MCF 10A (cell line): Measurements from ENCODE around the gene WASL. TPM values are rescaled to one million over a fixed set of nuclear protein-coding genes. Genes with fewer than 3 reads are reported as not detected.
"Not testable (repeated sequence)": the region's sequence is repeated elsewhere in the genome, so short reads cannot be mapped to it uniquely, and the experiment has no call there.

Source experiments
- BruUV-seq: library from RNA; stranded (reverse); fragments of 400-500 nt; replicated peaks from 2 replicates; lab custom pipeline; 2021; lab: Mats Ljungman, UMichigan
- CTCF ChIA-PET: fragments of 300-600 bp; sonication (Branson Sonifier 250); formaldehyde crosslinking; extraction: SDS; loops from one replicate; lab custom pipeline; 2021; ENCODE audit warnings: antibody characterized with exemption, inconsistent platforms; lab: Yijun Ruan, JAX
- POLR2A ChIA-PET: fragments of 300-600, 350-650 bp; sonication (Branson Sonifier 250); formaldehyde crosslinking; extraction: SDS; loops from one replicate; lab custom pipeline; 2020; ENCODE audit warnings: antibody characterized with exemption, inconsistent platforms; lab: Yijun Ruan, JAX
- DNase-seq: peaks from one replicate; pipeline ENCODE4 v3.0.0-alpha.2; 2018; ENCODE audit not compliant: unreplicated experiment
- H3K27ac Mint-ChIP-seq: one replicate; pipeline ENCODE4 v1.8.0; 2022; ENCODE audit warnings: mild to moderate bottlenecking, low read depth, mixed read lengths; ENCODE audit not compliant: unreplicated experiment
- H3K27me3 Mint-ChIP-seq: one replicate; pipeline ENCODE4 v1.8.0; 2022; ENCODE audit warnings: mixed read lengths; ENCODE audit not compliant: insufficient read depth, unreplicated experiment
- H3K36me3 Mint-ChIP-seq: one replicate; pipeline ENCODE4 v1.8.0; 2022; ENCODE audit warnings: mild to moderate bottlenecking, moderate library complexity, mixed read lengths; ENCODE audit not compliant: insufficient read depth, unreplicated experiment
- H3K4me1 Mint-ChIP-seq: one replicate; pipeline ENCODE4 v1.8.0; 2022; ENCODE audit warnings: mixed read lengths; ENCODE audit not compliant: insufficient read depth, unreplicated experiment
- H3K4me3 Mint-ChIP-seq: one replicate; pipeline ENCODE4 v1.8.0; 2022; ENCODE audit warnings: mild to moderate bottlenecking, moderate library complexity, mixed read lengths; ENCODE audit not compliant: unreplicated experiment
- H3K9me3 Mint-ChIP-seq: one replicate; pipeline ENCODE4 v1.8.0; 2022; ENCODE audit warnings: mixed read lengths; ENCODE audit not compliant: unreplicated experiment
- intact Hi-C: fragments of 100-400 bp; cut with micrococcal nuclease; formaldehyde crosslinking; loops from 2 replicates; pipeline ENCODE4 v1.14.1; 2022
- total RNA-seq: library from RNA; stranded (reverse); gene quantifications from 2 replicates; pipeline ENCODE4 v1.2.3, GENCODE V29; 2022
- TF ChIP-seq, protein P1 (sequence below): fragments of 200-600 bp; IDR thresholded peaks from one replicate; pipeline ENCODE4 v1.8.0; 2022; ENCODE audit warnings: antibody characterized with exemption, mild to moderate bottlenecking; ENCODE audit not compliant: unreplicated experiment

WASL gene
- total RNA-seq, 1 experiment from 2014 or later: 34.7 TPM

DNA sequence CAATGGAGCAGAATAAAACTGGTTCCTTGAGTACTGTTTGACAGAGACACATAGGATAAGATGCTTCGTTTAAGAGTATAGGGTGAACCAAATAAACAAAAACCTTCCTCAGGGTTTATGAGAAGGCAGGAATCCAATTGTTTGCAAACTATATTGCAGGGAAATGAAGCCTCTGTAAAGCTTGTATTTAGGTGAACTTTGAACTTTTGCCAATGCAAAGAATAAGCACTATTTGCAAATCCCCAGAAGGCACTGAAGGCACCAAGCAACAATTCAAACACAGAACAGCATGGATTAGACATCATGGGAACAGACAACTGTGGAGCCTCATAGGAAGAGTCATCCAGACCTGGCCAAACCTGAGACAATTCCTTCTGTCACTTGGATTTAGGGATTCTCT, 47.1 kb upstream of the WASL start:
- no peaks in the 10 kb centered on the region for H3K36me3 Mint-ChIP-seq
- DNase-seq: no peak
- POLR2A ChIA-PET: no interaction called here
- TF ChIP-seq, protein P1, sequence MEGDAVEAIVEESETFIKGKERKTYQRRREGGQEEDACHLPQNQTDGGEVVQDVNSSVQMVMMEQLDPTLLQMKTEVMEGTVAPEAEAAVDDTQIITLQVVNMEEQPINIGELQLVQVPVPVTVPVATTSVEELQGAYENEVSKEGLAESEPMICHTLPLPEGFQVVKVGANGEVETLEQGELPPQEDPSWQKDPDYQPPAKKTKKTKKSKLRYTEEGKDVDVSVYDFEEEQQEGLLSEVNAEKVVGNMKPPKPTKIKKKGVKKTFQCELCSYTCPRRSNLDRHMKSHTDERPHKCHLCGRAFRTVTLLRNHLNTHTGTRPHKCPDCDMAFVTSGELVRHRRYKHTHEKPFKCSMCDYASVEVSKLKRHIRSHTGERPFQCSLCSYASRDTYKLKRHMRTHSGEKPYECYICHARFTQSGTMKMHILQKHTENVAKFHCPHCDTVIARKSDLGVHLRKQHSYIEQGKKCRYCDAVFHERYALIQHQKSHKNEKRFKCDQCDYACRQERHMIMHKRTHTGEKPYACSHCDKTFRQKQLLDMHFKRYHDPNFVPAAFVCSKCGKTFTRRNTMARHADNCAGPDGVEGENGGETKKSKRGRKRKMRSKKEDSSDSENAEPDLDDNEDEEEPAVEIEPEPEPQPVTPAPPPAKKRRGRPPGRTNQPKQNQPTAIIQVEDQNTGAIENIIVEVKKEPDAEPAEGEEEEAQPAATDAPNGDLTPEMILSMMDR: no peak
- intact Hi-C loops: loop anchor here (2.0 to 10.0 kb wide), 5 partner anchors 114 to 1059 kb away; no protein-coding TSS in a partner anchor
- BruUV-seq: no TSS peak
- no peak overlapping the region for H3K4me3 Mint-ChIP-seq
- peaks cover 12% of the 10 kb centered on the region for H3K4me1 Mint-ChIP-seq
- H3K27me3 Mint-ChIP-seq: no peaks in the 10 kb centered on the region
- no peak overlapping the region for H3K27ac Mint-ChIP-seq
- no peaks in the 10 kb centered on the region for H3K9me3 Mint-ChIP-seq
- CTCF ChIA-PET: interaction anchor here (0.7 to 5.8 kb wide), 5 partner anchors 9 to 76 kb away, joined by 3 to 146 read pairs (median 3); no protein-coding TSS in a partner anchor

DNA sequence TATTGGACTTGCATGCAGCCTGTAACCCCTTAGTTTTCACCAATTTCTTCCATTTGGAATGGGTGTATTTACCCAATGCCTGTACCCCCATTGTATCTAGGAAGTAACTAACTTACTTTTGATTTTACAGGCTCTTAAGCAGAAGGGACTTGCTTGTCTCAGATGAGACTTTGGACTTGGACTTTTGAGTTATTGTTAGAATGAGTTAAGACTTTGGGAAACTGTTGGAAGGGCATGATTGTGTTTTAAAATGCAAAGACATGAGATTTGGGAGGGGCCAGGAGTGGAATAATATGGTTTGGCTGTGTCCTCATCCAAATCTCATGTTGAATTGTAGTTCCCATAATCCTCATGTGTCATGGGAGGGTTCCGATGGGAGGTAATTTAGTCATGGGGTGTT, 46.3 kb upstream of the WASL start:
- H3K36me3 Mint-ChIP-seq, H3K27ac Mint-ChIP-seq, DNase-seq, BruUV-seq, H3K27me3 Mint-ChIP-seq, H3K4me3 Mint-ChIP-seq, H3K9me3 Mint-ChIP-seq: not testable (repeated sequence)
- ChIA-PET POLR2A (interaction anchor here (1.1 kb wide), 1 partner anchor 24 kb away, joined by 3 read pairs; no protein-coding TSS in a partner anchor), CTCF (interaction anchor here (1.2 to 5.8 kb wide), 4 partner anchors 69 to 94 kb away, joined by 3 to 146 read pairs (median 14); no protein-coding TSS in a partner anchor)
- intact Hi-C loops: loop anchor here (5.0 to 10.0 kb wide), 3 partner anchors 113 to 1060 kb away; no protein-coding TSS in a partner anchor
- peaks cover 12% of the 10 kb centered on the region for H3K4me1 Mint-ChIP-seq

DNA sequence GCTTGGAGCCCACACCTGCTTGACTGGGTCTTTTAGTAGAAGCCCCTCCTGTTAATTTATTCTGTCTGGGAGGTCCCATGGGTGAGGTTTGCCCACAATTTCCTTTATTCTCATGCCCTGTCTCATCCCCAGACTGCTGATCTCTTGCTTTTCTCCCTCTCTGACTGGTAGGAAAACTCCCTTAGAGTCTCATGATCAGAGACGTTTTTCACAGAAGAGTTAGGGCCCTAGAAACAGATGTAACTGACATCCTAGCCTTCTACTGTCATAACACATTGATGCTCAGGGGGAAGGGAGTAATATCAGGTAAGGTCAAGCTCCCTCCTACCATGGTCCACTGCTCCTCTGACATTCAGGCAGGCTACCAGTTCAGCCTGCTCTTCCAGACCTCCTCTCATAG, 43.7 kb upstream of the WASL start:
- intact Hi-C loops: loop anchor here (10.0 kb wide), 1 partner anchor 1062 kb away; no protein-coding TSS in a partner anchor
- DNase-seq: no peak
- Mint-ChIP-seq H3K4me1 (peaks cover 6% of the 10 kb centered on the region), H3K36me3 (no peaks in the 10 kb centered on the region), H3K9me3 (no peaks in the 10 kb centered on the region), H3K27ac (no peak overlapping the region), H3K27me3 (no peaks in the 10 kb centered on the region), H3K4me3 (no peak overlapping the region)
- POLR2A ChIA-PET: interaction anchor here (1.1 to 2.2 kb wide), 3 partner anchors 14 to 44 kb away, joined by 4 to 12 read pairs (median 8); partner anchors contain the start of gene WASL
- TF ChIP-seq, protein P1: no peak
- CTCF ChIA-PET: interaction anchor here (0.6 to 4.4 kb wide), 5 partner anchors 22 to 156 kb away, joined by 3 to 25 read pairs (median 4); no protein-coding TSS in a partner anchor
- BruUV-seq: no TSS peak

DNA sequence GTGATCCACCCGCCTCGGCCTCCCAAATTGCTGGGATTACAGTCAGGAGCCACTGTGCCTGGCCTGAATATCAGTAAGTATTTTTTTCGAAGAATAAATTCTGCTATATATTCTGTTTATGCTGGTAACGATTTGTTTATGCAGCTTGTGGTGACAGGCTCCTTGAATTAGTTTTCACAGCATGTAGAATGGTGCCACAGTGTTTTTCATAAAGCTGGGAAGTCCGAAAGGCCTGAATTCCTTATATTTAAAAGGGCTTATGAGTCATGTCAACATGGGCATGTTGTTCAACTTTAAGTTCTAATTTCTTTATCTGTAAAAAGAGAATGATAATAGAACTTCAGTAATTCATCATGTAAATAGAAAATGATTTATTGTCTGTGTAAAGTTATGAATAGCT, 42.2 kb upstream of the WASL start:
- Mint-ChIP-seq H3K4me1 (peaks cover 6% of the 10 kb centered on the region), H3K4me3 (no peak overlapping the region), H3K36me3 (no peaks in the 10 kb centered on the region), H3K9me3 (no peaks in the 10 kb centered on the region), H3K27ac (no peak overlapping the region), H3K27me3 (no peaks in the 10 kb centered on the region)
- TF ChIP-seq, protein P1: no peak
- intact Hi-C loops: loop anchor here (10.0 kb wide), 1 partner anchor 1064 kb away; no protein-coding TSS in a partner anchor
- ChIA-PET POLR2A (interaction anchor here (1.8 to 2.2 kb wide), 2 partner anchors 20 to 42 kb away, joined by 8 to 12 read pairs; partner anchors contain the start of gene WASL), CTCF (interaction anchor here (0.6 to 4.4 kb wide), 5 partner anchors 20 to 97 kb away, joined by 3 to 25 read pairs (median 4); no protein-coding TSS in a partner anchor)
- no peak for DNase-seq
- no TSS peak for BruUV-seq
